NCI-H1092 (cell line): ENCODE results near the gene HNRNPA3.
"Not testable (repeated sequence)": the region's sequence is repeated elsewhere in the genome, so short reads cannot be mapped to it uniquely, and the experiment has no call there.

ENCODE experiments used
- DNase-seq: peaks from one replicate; lab custom pipeline; 2025; lab: John Stamatoyannopoulos, UW

HNRNPA3 gene

GRCh38 chr2:177234267-177234666 lies 21.7 kb downstream of the HNRNPA3 start:
- DNase-seq: no peak

GRCh38 chr2:177235855-177236437 lies 23.4 kb downstream of the HNRNPA3 start:
- no peak for DNase-seq

DNA sequence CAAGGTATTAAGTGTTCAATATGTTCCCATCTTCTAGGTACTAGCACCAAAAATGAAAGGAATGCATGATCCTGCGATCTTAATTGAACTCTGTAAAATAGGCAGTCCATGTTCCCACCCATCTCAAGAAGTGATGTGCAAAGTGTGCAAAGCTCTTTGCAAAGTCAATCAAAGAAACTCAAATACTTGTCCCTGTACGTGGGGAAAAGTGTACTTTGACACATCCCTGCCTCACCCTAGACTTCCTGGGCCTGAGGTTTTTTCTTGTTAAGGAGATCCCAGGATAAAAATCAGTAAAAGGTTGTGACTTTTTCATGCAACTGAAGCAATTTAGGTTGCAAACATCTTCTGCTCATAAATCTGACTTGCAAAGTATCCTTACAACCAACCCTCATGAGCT lies 25.3 kb downstream of the HNRNPA3 start:
- DNase-seq: no peak

DNA sequence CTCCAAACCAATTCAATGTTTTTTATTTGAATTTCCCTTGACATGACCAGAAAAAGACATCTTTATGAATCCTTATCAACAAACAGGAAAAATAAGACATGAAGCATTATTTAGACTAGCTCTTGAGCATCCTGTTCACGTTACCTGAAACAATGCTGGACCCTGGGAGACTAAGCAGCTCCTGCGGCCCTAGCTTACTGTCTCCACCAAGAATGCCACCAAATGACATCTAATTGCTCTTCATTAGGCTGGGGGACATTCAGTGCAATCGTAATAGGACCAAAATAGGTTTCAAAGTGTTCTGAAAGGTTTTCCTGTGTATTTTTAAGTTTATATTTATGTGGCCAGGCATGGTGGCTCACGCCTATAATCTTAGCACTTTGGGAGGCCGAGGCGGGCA lies 26.5 kb downstream of the HNRNPA3 start:
- DNase-seq: no peak

DNA sequence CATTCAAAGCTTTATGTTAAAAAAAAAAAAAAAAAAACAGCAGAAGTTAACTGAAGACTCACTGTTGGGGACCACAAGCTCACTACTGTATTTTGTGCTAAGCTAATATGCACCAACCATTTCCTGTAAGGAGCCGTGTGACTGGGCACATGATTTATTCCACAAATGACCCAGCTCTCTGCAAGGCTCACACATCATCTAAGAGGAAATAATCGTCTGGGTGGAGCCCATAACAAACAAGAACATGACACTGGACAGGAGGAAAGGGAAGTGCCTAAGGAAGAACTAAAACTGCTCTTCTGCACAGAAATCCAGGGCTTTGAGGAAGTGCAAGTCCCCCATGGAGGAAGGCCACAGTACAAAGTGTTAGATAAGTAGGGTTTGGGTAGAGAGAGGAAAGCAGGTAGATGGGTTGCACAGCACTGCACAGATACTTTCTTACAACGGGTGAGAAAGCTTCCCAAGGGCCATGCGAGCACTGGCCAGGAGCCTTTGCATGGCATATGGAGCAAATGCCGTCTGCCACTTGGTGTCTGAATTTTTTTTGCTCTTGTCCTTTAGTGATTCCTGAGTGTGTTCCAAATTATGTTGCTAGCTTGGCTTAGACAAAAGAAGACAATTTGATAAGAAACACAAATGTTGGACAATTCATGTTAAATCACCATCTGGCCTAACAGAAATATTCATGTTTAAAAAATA lies 27.5 kb downstream of the HNRNPA3 start:
- no peak for DNase-seq

- DNase-seq: no peak
Measured at GRCh38 chr2:177241711-177242120, 29.1 kb downstream of the HNRNPA3 start.

- DNase-seq: no peak
Measured at GRCh38 chr2:177242121-177242987, 29.8 kb downstream of the HNRNPA3 start.

- no peak for DNase-seq
Measured at GRCh38 chr2:177243073-177243472, 30.5 kb downstream of the HNRNPA3 start.

DNA sequence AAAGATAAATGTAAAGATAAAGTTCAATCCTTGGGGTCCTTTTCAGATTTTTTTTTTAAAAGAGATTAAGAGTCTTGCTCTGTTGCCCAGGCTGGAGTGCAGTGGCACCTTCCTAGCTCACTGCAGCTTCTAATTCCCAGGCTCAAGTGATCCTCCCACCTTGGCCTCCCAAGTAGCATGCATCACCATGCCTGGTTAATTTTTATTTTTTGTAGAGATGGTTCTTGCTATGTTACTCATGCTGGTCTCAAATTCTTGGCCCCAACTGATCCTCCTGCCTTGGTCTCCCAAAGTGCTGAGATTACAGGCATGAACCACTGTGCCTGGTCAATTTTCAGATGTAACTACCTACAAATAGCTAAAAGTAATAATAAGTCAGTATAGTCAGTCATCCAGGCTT lies 30.9 kb downstream of the HNRNPA3 start:
- DNase-seq: no peak

- DNase-seq: no peak
Measured at GRCh38 chr2:177244244-177244771, 31.7 kb downstream of the HNRNPA3 start.

- DNase-seq: no peak
Measured at GRCh38 chr2:177245010-177245422, 32.4 kb downstream of the HNRNPA3 start.

- DNase-seq: no peak
Measured at GRCh38 chr2:177246000-177246399, 33.4 kb downstream of the HNRNPA3 start.

- not testable (repeated sequence) for DNase-seq
Measured at GRCh38 chr2:177246523-177247030, 34.0 kb downstream of the HNRNPA3 start.

DNA sequence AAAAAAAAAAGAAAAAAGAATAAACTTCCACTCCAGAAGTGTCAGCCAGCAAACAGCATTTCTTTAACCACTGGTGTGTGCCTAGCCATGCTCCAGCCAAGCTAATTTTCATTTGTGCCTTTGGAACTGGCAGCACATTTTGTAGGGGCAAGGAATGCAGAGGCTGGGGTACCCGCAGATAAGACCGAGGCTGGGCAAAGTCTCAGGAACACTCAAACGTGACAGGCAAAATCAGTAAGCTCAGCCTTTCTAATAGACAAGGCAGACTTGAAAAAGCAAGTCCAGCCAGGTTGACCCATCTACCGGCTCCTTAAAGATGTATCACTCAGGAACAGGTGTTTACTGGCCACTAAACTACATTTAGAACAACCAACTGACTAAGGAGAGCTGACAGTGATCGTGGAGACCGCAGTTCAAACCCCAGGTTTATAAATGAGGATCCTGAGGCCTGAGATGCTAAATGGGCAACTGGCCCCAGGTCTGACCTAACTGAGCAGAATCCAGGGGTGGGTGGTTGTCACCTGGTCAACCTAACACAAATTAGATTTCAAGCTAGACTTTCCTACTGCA lies 35.2 kb downstream of the HNRNPA3 start:
- DNase-seq: no peak

DNA sequence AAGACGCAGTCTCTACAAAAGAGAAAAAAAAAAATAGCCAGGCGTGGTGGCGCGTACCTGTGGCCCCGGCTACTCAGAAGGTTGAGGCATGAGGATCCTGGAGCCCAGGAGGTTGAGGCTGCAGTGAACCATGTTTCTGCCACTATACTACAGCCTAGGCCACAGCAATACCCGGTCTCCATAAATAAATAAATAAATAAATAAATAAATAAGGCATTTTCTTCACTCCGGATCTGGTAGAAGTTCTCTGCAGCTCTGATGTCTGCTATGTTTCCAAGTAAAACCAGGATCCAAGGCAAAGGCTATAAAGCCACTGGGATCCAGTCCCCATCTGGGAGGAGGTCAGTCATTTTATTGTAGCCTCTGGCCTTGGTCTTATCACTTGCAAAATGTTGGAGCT lies 36.4 kb downstream of the HNRNPA3 start:
- no peak for DNase-seq

DNA sequence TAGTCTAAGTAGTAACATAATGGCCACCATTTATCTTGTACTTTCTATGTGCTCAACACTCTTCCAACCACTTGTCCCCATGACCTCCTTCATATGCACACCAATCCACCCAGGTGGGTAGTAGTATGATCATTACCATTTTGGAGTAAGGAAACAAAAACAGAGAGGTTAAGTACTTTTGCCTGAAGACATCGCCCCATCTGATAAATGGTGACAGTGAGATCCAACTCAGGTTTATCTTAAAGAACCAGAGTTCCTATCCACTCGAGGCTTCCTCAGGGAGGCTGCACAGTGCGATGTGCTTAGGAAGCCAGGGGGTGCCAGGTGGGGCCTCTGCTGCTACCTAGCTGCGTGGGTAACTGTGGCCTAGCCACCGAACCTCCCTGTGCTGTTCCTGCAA lies 37.9 kb downstream of the HNRNPA3 start:
- no peak for DNase-seq

DNA sequence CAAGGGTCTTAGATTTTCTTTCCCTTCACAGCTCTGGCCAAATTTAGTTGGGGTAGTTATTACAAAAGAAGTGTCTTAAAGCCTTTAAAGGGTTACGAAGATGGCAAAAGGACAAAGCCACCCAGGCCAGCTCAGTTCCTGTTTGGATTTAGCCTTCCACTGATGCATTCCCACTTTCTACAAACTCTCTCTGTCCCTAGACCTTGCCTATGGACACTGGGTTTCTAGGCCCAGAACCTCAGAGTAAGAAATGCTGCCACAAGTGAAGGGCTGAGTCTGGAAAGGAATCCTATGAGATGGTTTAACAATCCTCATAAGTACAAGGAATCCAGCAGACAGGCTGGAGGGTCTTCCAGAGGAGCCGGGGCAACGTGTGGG lies 38.6 kb downstream of the HNRNPA3 start:
- no peak for DNase-seq

- no peak for DNase-seq
Measured at GRCh38 chr2:177252808-177253531, 40.4 kb downstream of the HNRNPA3 start.

- no peak for DNase-seq
Measured at GRCh38 chr2:177253704-177254103, 41.1 kb downstream of the HNRNPA3 start.

DNA sequence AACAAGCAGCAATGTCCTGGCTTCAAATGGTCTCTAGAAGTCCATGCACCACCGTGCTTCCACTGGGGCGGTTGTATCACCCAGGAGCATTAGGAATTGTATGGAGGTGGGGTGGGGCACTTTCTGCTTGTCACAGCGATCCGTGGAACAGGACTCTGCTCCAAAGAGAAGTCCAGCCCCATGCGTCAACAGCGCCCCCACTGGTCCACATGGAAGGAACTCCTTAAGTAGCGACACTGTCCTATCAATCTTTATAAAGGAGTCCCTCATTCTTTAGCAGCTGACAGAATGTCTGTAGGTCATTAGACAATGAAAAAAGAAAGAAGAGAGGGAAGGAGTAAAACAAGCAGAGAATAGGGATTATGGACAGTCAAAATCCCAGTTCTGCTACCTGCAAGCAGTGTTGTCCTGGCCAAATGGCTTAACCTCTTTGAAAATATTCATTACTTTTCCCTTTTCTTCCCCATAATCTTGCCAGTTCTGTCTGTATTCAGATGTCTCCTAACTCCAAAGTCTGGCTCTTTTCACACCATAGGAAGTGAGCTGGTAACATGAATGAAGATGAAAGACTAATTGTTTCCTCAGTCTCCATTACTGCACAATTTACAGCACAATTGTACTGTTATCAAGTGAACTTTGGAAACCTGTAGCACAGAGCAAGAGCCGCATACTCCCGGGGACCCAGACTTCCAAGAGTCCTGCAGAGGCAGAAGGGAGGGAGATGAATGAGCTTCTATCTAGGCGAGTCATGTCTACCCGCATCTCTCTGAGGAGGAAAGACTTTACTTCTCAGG lies 42.0 kb downstream of the HNRNPA3 start:
- DNase-seq: no peak

DNA sequence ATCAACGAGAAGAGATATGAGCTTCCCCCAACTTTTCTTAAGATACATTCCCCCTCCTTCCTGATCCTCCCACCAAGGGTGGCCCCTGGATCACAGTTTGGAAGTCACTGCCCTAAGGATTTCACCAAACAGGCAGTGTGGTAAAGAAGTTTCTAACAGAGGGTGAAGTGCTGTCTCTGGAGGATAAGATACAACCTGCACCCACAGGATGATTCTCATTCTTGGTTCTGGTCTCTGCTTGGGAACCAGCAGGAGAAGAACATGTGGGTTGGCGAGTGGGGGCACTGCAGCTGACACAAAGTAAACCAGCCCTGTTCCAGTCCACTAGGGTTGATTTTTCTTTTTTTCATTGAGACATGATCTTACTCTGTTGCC lies 42.6 kb downstream of the HNRNPA3 start:
- DNase-seq: no peak
